Measurements from ENCODE around the gene ABCC3.

- TF ChIP-seq GATA2 (IDR thresholded peaks at IDR 0.05; ENCODE audit: low read depth, low read length) (no peak), GATA3 (IDR thresholded peaks at IDR 0.05; ENCODE audit: low read depth, low read length) (no peak)
Measured at GRCh38 chr17:50710025-50710424, 75.3 kb downstream of the ABCC3 start.
